DOHH2 (cell line): ENCODE measurements around the gene IDNK.

ENCODE experiments used
- EZH2phosphoT487 ChIP-seq: fragments of 200-600 bp; sonication (generic); IDR thresholded peaks from 2 replicates; pipeline ENCODE4 v1.6.1; 2017; ENCODE audit warnings: borderline replicate concordance, mild to moderate bottlenecking, antibody characterized with exemption, low read length, moderate library complexity, mixed read lengths
- TF ChIP-seq, protein P1 (sequence below): fragments of 200-600 bp; sonication (generic); IDR thresholded peaks from one replicate; pipeline ENCODE4 v1.5.1; 2014; ENCODE audit warnings: antibody characterized with exemption, mild to moderate bottlenecking, low read depth, low read length; ENCODE audit not compliant: poor library complexity, severe bottlenecking

DNA sequence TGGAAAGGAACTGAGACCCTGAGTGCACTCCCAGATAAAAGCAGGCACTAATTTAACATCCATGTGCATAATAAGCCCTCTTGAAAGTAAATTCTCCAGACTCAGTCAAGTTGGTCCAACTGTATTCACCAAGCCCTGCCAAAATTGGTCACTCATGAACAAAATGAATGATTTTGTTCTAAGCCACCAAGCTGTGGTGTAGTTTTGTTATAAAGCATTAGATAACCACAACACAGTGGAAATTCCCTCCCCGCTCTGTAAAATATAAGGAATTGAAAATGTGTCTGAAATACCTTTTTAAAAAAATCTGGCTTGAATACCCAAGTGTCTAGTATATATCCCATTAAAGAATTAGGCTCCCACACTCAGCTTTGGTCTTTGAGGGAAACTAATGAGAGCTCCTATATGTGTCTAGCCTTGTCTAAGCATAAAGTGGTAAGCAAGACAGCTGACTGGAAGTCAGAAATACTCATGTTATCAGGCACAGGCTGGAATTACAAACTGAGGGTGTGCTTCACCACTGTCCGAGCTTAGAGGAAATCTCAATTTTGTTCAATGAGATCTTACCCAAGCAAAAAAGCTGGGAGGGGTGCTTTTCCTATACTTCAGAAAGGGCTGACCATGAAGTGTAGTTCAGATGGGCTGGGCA, 33.2 kb downstream of the IDNK start:
- TF ChIP-seq, protein P1, sequence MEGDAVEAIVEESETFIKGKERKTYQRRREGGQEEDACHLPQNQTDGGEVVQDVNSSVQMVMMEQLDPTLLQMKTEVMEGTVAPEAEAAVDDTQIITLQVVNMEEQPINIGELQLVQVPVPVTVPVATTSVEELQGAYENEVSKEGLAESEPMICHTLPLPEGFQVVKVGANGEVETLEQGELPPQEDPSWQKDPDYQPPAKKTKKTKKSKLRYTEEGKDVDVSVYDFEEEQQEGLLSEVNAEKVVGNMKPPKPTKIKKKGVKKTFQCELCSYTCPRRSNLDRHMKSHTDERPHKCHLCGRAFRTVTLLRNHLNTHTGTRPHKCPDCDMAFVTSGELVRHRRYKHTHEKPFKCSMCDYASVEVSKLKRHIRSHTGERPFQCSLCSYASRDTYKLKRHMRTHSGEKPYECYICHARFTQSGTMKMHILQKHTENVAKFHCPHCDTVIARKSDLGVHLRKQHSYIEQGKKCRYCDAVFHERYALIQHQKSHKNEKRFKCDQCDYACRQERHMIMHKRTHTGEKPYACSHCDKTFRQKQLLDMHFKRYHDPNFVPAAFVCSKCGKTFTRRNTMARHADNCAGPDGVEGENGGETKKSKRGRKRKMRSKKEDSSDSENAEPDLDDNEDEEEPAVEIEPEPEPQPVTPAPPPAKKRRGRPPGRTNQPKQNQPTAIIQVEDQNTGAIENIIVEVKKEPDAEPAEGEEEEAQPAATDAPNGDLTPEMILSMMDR = no peak
- no peak for TF ChIP-seq EZH2phosphoT487
